Heart right ventricle (tissue), 16 donors: ENCODE measurements around the gene ZNF217. TPM values are rescaled to one million over a fixed set of nuclear protein-coding genes. Genes with fewer than 3 reads are reported as not detected.
"Not testable (repeated sequence)": the region's sequence is repeated elsewhere in the genome, so short reads cannot be mapped to it uniquely, and the experiment has no call there.

Experiments used
- ATAC-seq, 8 donors: fragments of 200-7000 bp; cut with Tn5 transposase; one replicate each; pipeline ENCODE4 v1.9.1; 2020; ENCODE audit warnings: mild to moderate bottlenecking in 8 of 8, moderate library complexity in 8 of 8, moderate number of reproducible peaks in 1 of 8
- DNase-seq, 2 donors: peaks; one replicate each; pipeline ENCODE4 v3.0.0-alpha.2; 2020
- H3K27ac ChIP-seq, 10 donors: fragments of 200-600 bp; sonication (generic) in 2 of 10; one replicate each; pipeline versions ENCODE4 v1.5.0 to v1.8.0; 2020 to 2022; ENCODE audit warnings: mild to moderate bottlenecking in 3 of 10
- H3K27me3 ChIP-seq, 7 donors: fragments of 200-600 bp; one replicate each; pipeline ENCODE4 v1.8.0; 2021 to 2022; ENCODE audit warnings: mild to moderate bottlenecking in 2 of 7
- H3K36me3 ChIP-seq, 9 donors: fragments of 200-600 bp; sonication (generic) in 1 of 9; one replicate each; pipeline versions ENCODE4 v1.5.0 to v1.8.0; 2020 to 2022; ENCODE audit warnings: mild to moderate bottlenecking in 2 of 9
- H3K4me1 ChIP-seq, 9 donors: fragments of 200-600 bp; sonication (generic) in 1 of 9; one replicate each; pipeline versions ENCODE4 v1.5.0 to v1.8.0; 2020 to 2022; ENCODE audit warnings: mild to moderate bottlenecking in 4 of 9
- H3K4me3 ChIP-seq, 10 donors: fragments of 200-600 bp; sonication (generic) in 2 of 10; one replicate each; pipeline versions ENCODE4 v1.5.0 to v1.8.0; 2020 to 2022; ENCODE audit warnings: mild to moderate bottlenecking in 7 of 10, moderate library complexity in 2 of 10
- H3K9me3 ChIP-seq, 11 donors: fragments of 200-600 bp in 10 of 11; sonication (generic) in 2 of 11; one replicate each; pipeline versions ENCODE4 v1.5.0 to v1.8.0; 2013 to 2022; ENCODE audit warnings: mild to moderate bottlenecking in 2 of 11, control low read depth in 1 of 11, moderate library complexity in 1 of 11
- CTCF ChIP-seq, 9 donors: fragments of 200-600 bp; sonication (generic) in 2 of 9; IDR thresholded peaks; one replicate each; pipeline versions ENCODE4 v1.5.0 to v1.8.0; 2021 to 2022; ENCODE audit warnings: antibody characterized with exemption in 9 of 9, mild to moderate bottlenecking in 5 of 9, moderate library complexity in 1 of 9
- WGBS, 2 donors: extraction: QIAGEN DNeasy Blood & Tissue Kit; methylation state at CpG; one replicate each; pipeline ENCODE4 v1.1.7; 2013; ENCODE audit warnings: inconsistent platforms in 1 of 2; 5-methylcytosine and 5-hydroxymethylcytosine counted together
- intact Hi-C, 10 donors: fragments of 100-400 bp; cut with DNase I; formaldehyde crosslinking; loops; one replicate each; pipeline versions ENCODE4 v1.11.1 to v1.14.2; 2022
- polyA plus RNA-seq, 2 donors: library from polyadenylated mRNA; stranded (reverse); fragments of 200-250 nt; gene quantifications; one replicate each; pipeline ENCODE4 v1.2.3, GENCODE V29; 2013
- total RNA-seq, 10 donors: library from RNA; stranded (reverse); fragmentation: NEBNext Ultra II Directional in 3 of 10; extraction: Animal tissue kit (Norgen Biotek cat#: 25700) in 3 of 10; gene quantifications; one replicate each; pipeline versions ENCODE4 v1.2.1 to v1.2.4, GENCODE V29; 2021 to 2023
- donor health status: Arrhythmogenic right ventricular cardiomyopathy.
- donor health status: ischemic (EF 13 %, LVEDD 7.1; RV severe dilation, severe dysfunction).
- donor health status: healthy with polysubstance abuse.
- donor health status: DM: no; HTN: yes; CAD: no.
- donor health status: DM: no; HTN: no; CAD: no.
- donor health status: ischemic (EF 25% LVEDD 6.9; RV normal size, moderate dysfunction).
- donor health status: ischemic (EF 25% LVEDD 5.7; RV mildly dilated, moderate dysfunction).
- donor health status: healthy.
- donor health status: DM: yes; HTN: yes; CAD: no.
- donor health status: Ischemic cardiomyopathy.
- donor health status: ischemic (EF 35%, LVEDD 5.7; RV mildly dilated, moderate dysfunction).
- donor health status: nonischemic (EF 11% LVEDD 7.7; RV severe dilation, severe dysfunction).
- donor health status: DM: yes; HTN: yes; CAD: no.
- donor health status: PGD.
- donor health status: ischemic (EF 29% LVEDD 5.4; RV normal size, mild dysfunction).
- donor health status: nonischemic (EF 23%, LVEDD 6.1; RV moderate dilation, normal function).

ZNF217 gene
- total and polyA plus RNA-seq, 12 donors, result 3.3 to 18.4 (median 8.2) TPM

- no peaks in the 10 kb centered on the region for H3K36me3 ChIP-seq
- DNase-seq (no peak), ATAC-seq (no peak)
- no peak overlapping the region for H3K27ac ChIP-seq
- H3K27me3 ChIP-seq, result no peaks in the 10 kb centered on the region
- TF ChIP-seq CTCF (IDR thresholded peaks at IDR 0.05), result no peak
- H3K4me1 ChIP-seq, result peaks cover 0 to 10% (median 7%) of the 10 kb centered on the region in 9 donors
- H3K4me3 ChIP-seq, result no peak overlapping the region
- no peaks in the 10 kb centered on the region for H3K9me3 ChIP-seq
- whole genome bisulfite sequencing, 2 donors, result 83 to 88% methylated on average over 11 of the region's 11 CpGs
- intact Hi-C loops, result loop anchor here in 1 of 10 donors (5.0 kb wide), 1 partner anchor 1238 kb away; no protein-coding TSS in a partner anchor
These were observed 43.1 kb downstream of the ZNF217 start for GRCh38 chr20:53550280-53551187.

- DNase-seq, result peak in 1 of 2 donors; percentile 45
- no peak overlapping the region for H3K4me3 ChIP-seq
- intact Hi-C loops, result loop anchor here in 8 of 10 donors (2.0 to 10.0 kb wide), 11 partner anchors 313 to 1423 kb away; no protein-coding TSS in a partner anchor
These were observed 45.9 kb downstream of the ZNF217 start for GRCh38 chr20:53547664-53548239.

GRCh38 chr20:53539516-53539915, 54.1 kb downstream of the ZNF217 start:
- no peak overlapping the region for H3K4me3 ChIP-seq
- no peak for TF ChIP-seq CTCF (IDR thresholded peaks at IDR 0.05)
- no peak overlapping the region for H3K27ac ChIP-seq
- WGBS, 2 donors, result 39 to 55% methylated on average over 4 of the region's 4 CpGs
- no peaks in the 10 kb centered on the region for H3K36me3 ChIP-seq
- H3K4me1 ChIP-seq, result peaks cover 0 to 7% (median 0%) of the 10 kb centered on the region in 9 donors
- no peak for DNase-seq
- ATAC-seq, result peak in 1 of 8 donors; percentile 33
- H3K9me3 ChIP-seq, result no peaks in the 10 kb centered on the region
- intact Hi-C loops, result no loop called here
- no peaks in the 10 kb centered on the region for H3K27me3 ChIP-seq

More at GRCh38 chr20:53547664-53548239, 45.9 kb downstream of the ZNF217 start:
- 32% methylated on average over 7 of the region's 7 CpGs for WGBS, 2 donors
- H3K27ac ChIP-seq, result no peak overlapping the region
- no peaks in the 10 kb centered on the region for H3K36me3 ChIP-seq
- peak; percentile 61 to 90 (median 81) for TF ChIP-seq CTCF (IDR thresholded peaks at IDR 0.05)
- peaks cover 0 to 10% (median 7%) of the 10 kb centered on the region in 9 donors for H3K4me1 ChIP-seq
- H3K9me3 ChIP-seq, result no peaks in the 10 kb centered on the region
- ATAC-seq, result peak in 7 of 8 donors; percentile 70 to 85 (median 80)
- no peaks in the 10 kb centered on the region for H3K27me3 ChIP-seq

GRCh38 chr20:53536382-53536781, 57.3 kb downstream of the ZNF217 start:
- intact Hi-C loops, H3K4me3 ChIP-seq, H3K4me1 ChIP-seq, H3K27ac ChIP-seq, ATAC-seq, H3K36me3 ChIP-seq, DNase-seq, H3K9me3 ChIP-seq, H3K27me3 ChIP-seq: not testable (repeated sequence)
- WGBS, 2 donors, result 85 to 92% methylated on average over 3 of the region's 3 CpGs
